ENCODE data around the gene SCAF11. TPM values are rescaled to one million over a fixed set of nuclear protein-coding genes. Genes with fewer than 3 reads are reported as not detected.

The SCAF11 gene
- total RNA-seq, 1 donor from 2014 or later: 152 TPM

- Mint-ChIP-seq H3K4me3 (no peak overlapping the region), H3K27me3 (ENCODE audit: insufficient read depth, low read depth) (no peaks in the 10 kb centered on the region), H3K9me3 (no peaks in the 10 kb centered on the region), H3K36me3 (peaks cover 25% of the 10 kb centered on the region), H3K4me1 (no peaks in the 10 kb centered on the region), H3K27ac (no peak overlapping the region)
- H3K9ac ChIP-seq: no peak overlapping the region
- H3K79me2 ChIP-seq (ENCODE audit: low read depth): no peaks in the 10 kb centered on the region
- H3K27ac ChIP-seq: no peak overlapping the region
- TF ChIP-seq CTCF (IDR thresholded peaks at IDR 0.05) (no peak), EZH2 (IDR thresholded peaks at IDR 0.05) (no peak), EZH2phosphoT487 (IDR thresholded peaks at IDR 0.05) (no peak)
- H2AFZ ChIP-seq (replicated peaks): no peak overlapping the region
- no peaks in the 10 kb centered on the region for H3K27me3 ChIP-seq
- DNase-seq (ENCODE audit: low spot score): no peak
- no peaks in the 10 kb centered on the region for H3F3A ChIP-seq (ENCODE audit: low read depth)
- no peak overlapping the region for H3K4me3 ChIP-seq
- no peaks in the 10 kb centered on the region for H4K20me1 ChIP-seq (ENCODE audit: low read depth)
- H3K4me2 ChIP-seq: no peak overlapping the region
- no peaks in the 10 kb centered on the region for H3K9me3 ChIP-seq (ENCODE audit: low read depth)
- no peaks in the 10 kb centered on the region for H3K4me1 ChIP-seq
- H3K36me3 ChIP-seq: peaks cover 31% of the 10 kb centered on the region
Measured at GRCh38 chr12:45934956-45935355, 55.4 kb downstream of the SCAF11 start.

GRCh38 chr12:45933504-45933903, 56.9 kb downstream of the SCAF11 start:
- Histone ChIP-seq H3F3A (ENCODE audit: low read depth) (no peaks in the 10 kb centered on the region), H3K9ac (no peak overlapping the region), H3K9me3 (ENCODE audit: low read depth) (no peaks in the 10 kb centered on the region), H3K4me1 (no peaks in the 10 kb centered on the region), H2AFZ (replicated peaks) (no peak overlapping the region), H3K27me3 (no peaks in the 10 kb centered on the region), H3K27ac (no peak overlapping the region), H4K20me1 (ENCODE audit: low read depth) (no peaks in the 10 kb centered on the region), H3K36me3 (peaks cover 34% of the 10 kb centered on the region), H3K79me2 (ENCODE audit: low read depth) (no peaks in the 10 kb centered on the region), H3K4me2 (no peak overlapping the region), H3K4me3 (no peak overlapping the region)
- Mint-ChIP-seq H3K27ac (no peak overlapping the region), H3K9me3 (no peaks in the 10 kb centered on the region), H3K27me3 (ENCODE audit: insufficient read depth, low read depth) (no peaks in the 10 kb centered on the region), H3K4me3 (no peak overlapping the region), H3K4me1 (no peaks in the 10 kb centered on the region), H3K36me3 (peaks cover 26% of the 10 kb centered on the region)
- DNase-seq (ENCODE audit: low spot score): no peak
- TF ChIP-seq CTCF (IDR thresholded peaks at IDR 0.05) (no peak), EZH2phosphoT487 (IDR thresholded peaks at IDR 0.05) (no peak), EZH2 (IDR thresholded peaks at IDR 0.05) (no peak)

- H3K36me3 Mint-ChIP-seq: peaks cover 43% of the 10 kb centered on the region
- H3K4me3 Mint-ChIP-seq: no peak overlapping the region
- H3K4me1 Mint-ChIP-seq: no peaks in the 10 kb centered on the region
- no peak for TF ChIP-seq CTCF (IDR thresholded peaks at IDR 0.05)
- TF ChIP-seq EZH2phosphoT487 (IDR thresholded peaks at IDR 0.05): no peak
- no peak for TF ChIP-seq EZH2 (IDR thresholded peaks at IDR 0.05)
- Histone ChIP-seq H3K79me2 (ENCODE audit: low read depth) (no peaks in the 10 kb centered on the region), H3F3A (ENCODE audit: low read depth) (no peaks in the 10 kb centered on the region), H3K4me2 (no peak overlapping the region), H3K4me3 (no peak overlapping the region), H3K36me3 (peaks cover 46% of the 10 kb centered on the region), H3K27ac (no peak overlapping the region), H3K9ac (no peak overlapping the region), H3K4me1 (no peaks in the 10 kb centered on the region), H3K9me3 (ENCODE audit: low read depth) (no peaks in the 10 kb centered on the region), H2AFZ (replicated peaks) (no peak overlapping the region), H4K20me1 (ENCODE audit: low read depth) (no peaks in the 10 kb centered on the region), H3K27me3 (no peaks in the 10 kb centered on the region)
- H3K9me3 Mint-ChIP-seq: no peaks in the 10 kb centered on the region
- no peak overlapping the region for H3K27ac Mint-ChIP-seq
- H3K27me3 Mint-ChIP-seq (ENCODE audit: insufficient read depth, low read depth): no peaks in the 10 kb centered on the region
- no peak for DNase-seq (ENCODE audit: low spot score)
Measured at GRCh38 chr12:45930369-45930768, 60.0 kb downstream of the SCAF11 start.

Data from neural progenitor cell (in vitro differentiated cells).